ENCODE data around the gene DEPP1. TPM values are rescaled to one million over a fixed set of nuclear protein-coding genes. Genes with fewer than 3 reads are reported as not detected.

Gene DEPP1
- total RNA-seq, 1 experiment from 2014 or later, result 1.6 TPM

GRCh38 chr10:44972874-44973306, 5.7 kb downstream of the DEPP1 start:
- peaks cover 10% of the 10 kb centered on the region for H3K27me3 Mint-ChIP-seq (ENCODE audit: low read depth)
- DNase-seq (ENCODE audit: low spot score) (no peak), ATAC-seq (no peak)
- POLR2A ChIA-PET, result interaction anchor here (0.7 to 0.9 kb wide), 2 partner anchors 9 to 40 kb away, joined by 3 to 5 read pairs; no protein-coding TSS in a partner anchor
- H3K36me3 Mint-ChIP-seq, result peaks cover 28% of the 10 kb centered on the region
- CTCF ChIA-PET, result interaction anchor here (0.8 to 2.6 kb wide), 6 partner anchors 9 to 110 kb away, joined by 3 to 36 read pairs (median 5); no protein-coding TSS in a partner anchor
- no peak overlapping the region for H3K4me3 Mint-ChIP-seq
- H3K9me3 Mint-ChIP-seq, result no peaks in the 10 kb centered on the region
- peaks cover 47% of the 10 kb centered on the region for H3K4me1 Mint-ChIP-seq
- H3K27ac Mint-ChIP-seq, result peak overlapping the region; percentile 75
- TF ChIP-seq MAX (CRISPR knock-in tag; IDR thresholded peaks at IDR 0.05), result 0 out of 2 replicates have a peak, but pooled peaks have one; percentile 23
- no peak for TF ChIP-seq NFE2L1 (CRISPR knock-in tag; IDR thresholded peaks at IDR 0.05)
- no peak for TF ChIP-seq HMGA2 (CRISPR knock-in tag; IDR thresholded peaks at IDR 0.05)

- TF ChIP-seq ZMAT4 (CRISPR knock-in tag; IDR thresholded peaks at IDR 0.05) (no peak), KAT7 (CRISPR knock-in tag; IDR thresholded peaks at IDR 0.05; ENCODE audit: borderline replicate concordance) (no peak), ZNF317 (CRISPR knock-in tag; IDR thresholded peaks at IDR 0.05; ENCODE audit: borderline replicate concordance, low read depth) (no peak), NFATC4 (CRISPR knock-in tag; IDR thresholded peaks at IDR 0.05) (no peak), NR2C2 (CRISPR knock-in tag; IDR thresholded peaks at IDR 0.05) (no peak), ZNF396 (CRISPR knock-in tag; IDR thresholded peaks at IDR 0.05; ENCODE audit: borderline replicate concordance) (no peak), TCF7 (CRISPR knock-in tag; IDR thresholded peaks at IDR 0.05; ENCODE audit: low read depth) (no peak), FOXP4 (CRISPR knock-in tag; IDR thresholded peaks at IDR 0.05) (no peak), ZBTB43 (CRISPR knock-in tag; IDR thresholded peaks at IDR 0.05) (no peak), ZNF671 (CRISPR knock-in tag; IDR thresholded peaks at IDR 0.05) (no peak), JUN (CRISPR knock-in tag; IDR thresholded peaks at IDR 0.05) (no peak), SMAD3 (CRISPR knock-in tag; IDR thresholded peaks at IDR 0.05; ENCODE audit: borderline replicate concordance) (no peak), E2F4 (CRISPR knock-in tag; IDR thresholded peaks at IDR 0.05; ENCODE audit: borderline replicate concordance, low read depth) (no peak), FOXK1 (CRISPR knock-in tag; IDR thresholded peaks at IDR 0.05) (no peak), E2F5 (CRISPR knock-in tag; IDR thresholded peaks at IDR 0.05) (no peak), CDX4 (CRISPR knock-in tag; IDR thresholded peaks at IDR 0.05; ENCODE audit: borderline replicate concordance) (no peak), MLX (CRISPR knock-in tag; IDR thresholded peaks at IDR 0.05) (no peak)
- Mint-ChIP-seq H3K27ac (no peak overlapping the region), H3K27me3 (ENCODE audit: low read depth) (peaks cover 10% of the 10 kb centered on the region), H3K4me1 (peaks cover 53% of the 10 kb centered on the region), H3K4me3 (no peak overlapping the region), H3K9me3 (no peaks in the 10 kb centered on the region), H3K36me3 (peaks cover 28% of the 10 kb centered on the region)
- DNase-seq (ENCODE audit: low spot score) (no peak), ATAC-seq (no peak)
- POLR2A ChIA-PET, result no interaction called here
- CTCF ChIA-PET, result interaction anchor here (2.3 to 2.6 kb wide), 2 partner anchors 8 to 40 kb away, joined by 24 to 36 read pairs; no protein-coding TSS in a partner anchor
These were observed 6.5 kb downstream of the DEPP1 start for GRCh38 chr10:44971935-44972757.
